ENCODE measurements around the gene TPK1. TPM values are rescaled to one million over a fixed set of nuclear protein-coding genes. Genes with fewer than 3 reads are reported as not detected.
"Not testable (repeated sequence)": the region's sequence is repeated elsewhere in the genome, so short reads cannot be mapped to it uniquely, and the experiment has no call there.

Gene TPK1
- total RNA-seq, 1 donor from 2014 or later, result 0.77 TPM

DNA sequence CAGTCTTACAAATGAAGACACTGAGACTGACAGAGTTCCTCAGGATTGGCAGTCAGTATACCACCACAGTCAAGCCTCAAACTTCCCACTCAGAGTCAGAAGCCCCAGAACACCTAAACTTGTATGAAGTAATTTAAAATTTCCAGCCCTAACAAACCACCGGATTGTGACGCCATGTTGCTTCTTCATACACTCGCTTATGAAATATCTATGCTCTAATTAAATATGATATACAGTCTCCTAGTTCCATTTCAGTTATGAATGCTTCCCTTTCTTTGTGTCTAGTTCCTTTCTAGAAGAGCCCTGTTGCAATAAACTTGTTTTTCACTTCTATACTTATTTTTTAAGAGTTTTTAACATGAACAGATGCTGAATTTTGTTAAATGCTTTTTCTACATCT lies 260.4 kb downstream of the TPK1 start:
- TF ChIP-seq, protein P1, sequence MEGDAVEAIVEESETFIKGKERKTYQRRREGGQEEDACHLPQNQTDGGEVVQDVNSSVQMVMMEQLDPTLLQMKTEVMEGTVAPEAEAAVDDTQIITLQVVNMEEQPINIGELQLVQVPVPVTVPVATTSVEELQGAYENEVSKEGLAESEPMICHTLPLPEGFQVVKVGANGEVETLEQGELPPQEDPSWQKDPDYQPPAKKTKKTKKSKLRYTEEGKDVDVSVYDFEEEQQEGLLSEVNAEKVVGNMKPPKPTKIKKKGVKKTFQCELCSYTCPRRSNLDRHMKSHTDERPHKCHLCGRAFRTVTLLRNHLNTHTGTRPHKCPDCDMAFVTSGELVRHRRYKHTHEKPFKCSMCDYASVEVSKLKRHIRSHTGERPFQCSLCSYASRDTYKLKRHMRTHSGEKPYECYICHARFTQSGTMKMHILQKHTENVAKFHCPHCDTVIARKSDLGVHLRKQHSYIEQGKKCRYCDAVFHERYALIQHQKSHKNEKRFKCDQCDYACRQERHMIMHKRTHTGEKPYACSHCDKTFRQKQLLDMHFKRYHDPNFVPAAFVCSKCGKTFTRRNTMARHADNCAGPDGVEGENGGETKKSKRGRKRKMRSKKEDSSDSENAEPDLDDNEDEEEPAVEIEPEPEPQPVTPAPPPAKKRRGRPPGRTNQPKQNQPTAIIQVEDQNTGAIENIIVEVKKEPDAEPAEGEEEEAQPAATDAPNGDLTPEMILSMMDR (IDR thresholded peaks at IDR 0.05; ENCODE audit: unreplicated experiment), result no peak
- H3K9me3 Mint-ChIP-seq (ENCODE audit: unreplicated experiment), result no peaks in the 10 kb centered on the region
- no peak overlapping the region for H3K4me3 Mint-ChIP-seq (ENCODE audit: unreplicated experiment)
- DNase-seq (ENCODE audit: low spot score), result no peak
- H3K4me1 Mint-ChIP-seq (ENCODE audit: unreplicated experiment), result no peaks in the 10 kb centered on the region
- no peaks in the 10 kb centered on the region for H3K27me3 Mint-ChIP-seq (ENCODE audit: unreplicated experiment)
- no peaks in the 10 kb centered on the region for H3K36me3 Mint-ChIP-seq (ENCODE audit: low read depth, unreplicated experiment)
- no peak overlapping the region for H3K27ac Mint-ChIP-seq (ENCODE audit: unreplicated experiment)

DNA sequence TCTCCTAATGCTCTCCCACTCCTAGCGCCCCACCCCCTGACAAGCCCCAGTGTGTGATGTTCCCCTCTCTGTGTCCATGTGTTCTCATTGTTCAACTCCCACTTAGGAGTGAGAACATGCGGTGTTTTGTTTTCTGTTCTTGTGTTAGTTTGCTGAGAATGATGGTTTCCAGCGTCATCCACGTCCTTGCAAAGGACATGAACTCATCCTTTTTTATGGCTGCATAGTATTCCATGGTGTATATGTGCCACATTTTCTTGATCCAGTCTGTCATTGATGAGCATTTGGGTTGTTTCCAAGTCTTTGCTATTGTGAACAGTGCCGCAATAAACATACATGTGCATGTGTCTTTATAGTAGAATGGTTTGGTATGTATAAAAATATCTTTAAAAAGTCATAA lies 261.1 kb downstream of the TPK1 start:
- not testable (repeated sequence) for H3K4me1 Mint-ChIP-seq (ENCODE audit: unreplicated experiment); H3K27ac Mint-ChIP-seq (ENCODE audit: unreplicated experiment)

DNA sequence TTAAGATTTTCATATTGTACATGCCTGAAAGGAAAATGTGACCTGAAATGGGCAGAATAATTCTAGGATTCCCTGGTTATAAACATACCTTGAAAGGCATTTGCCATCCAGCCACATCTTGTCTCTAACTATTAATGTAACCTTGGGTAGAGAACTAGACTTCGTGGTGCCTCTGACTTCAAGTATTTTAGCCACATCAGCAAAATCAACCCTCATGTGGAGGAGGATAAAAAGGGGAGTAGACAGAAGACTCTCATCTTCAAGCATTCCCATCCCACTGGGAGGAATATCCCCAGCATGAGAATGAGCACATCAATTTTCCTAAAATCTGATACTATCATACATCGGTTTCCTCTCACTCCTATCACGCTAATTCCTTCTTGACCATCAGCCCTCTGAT lies 267.6 kb downstream of the TPK1 start:
- no peaks in the 10 kb centered on the region for H3K36me3 Mint-ChIP-seq (ENCODE audit: low read depth, unreplicated experiment)
- H3K4me3 Mint-ChIP-seq (ENCODE audit: unreplicated experiment), result no peak overlapping the region
- no peak for DNase-seq (ENCODE audit: low spot score)
- no peaks in the 10 kb centered on the region for H3K9me3 Mint-ChIP-seq (ENCODE audit: unreplicated experiment)
- H3K27ac Mint-ChIP-seq (ENCODE audit: unreplicated experiment), result no peak overlapping the region
- no peaks in the 10 kb centered on the region for H3K4me1 Mint-ChIP-seq (ENCODE audit: unreplicated experiment)
- TF ChIP-seq, protein P1 (IDR thresholded peaks at IDR 0.05; ENCODE audit: unreplicated experiment), result no peak
- no peaks in the 10 kb centered on the region for H3K27me3 Mint-ChIP-seq (ENCODE audit: unreplicated experiment)

More for the DNA sequence above, 261.1 kb downstream of the TPK1 start:
- H3K9me3 Mint-ChIP-seq (ENCODE audit: unreplicated experiment); H3K27me3 Mint-ChIP-seq (ENCODE audit: unreplicated experiment); H3K36me3 Mint-ChIP-seq (ENCODE audit: low read depth, unreplicated experiment); H3K4me3 Mint-ChIP-seq (ENCODE audit: unreplicated experiment); DNase-seq (ENCODE audit: low spot score): not testable (repeated sequence)

DNA sequence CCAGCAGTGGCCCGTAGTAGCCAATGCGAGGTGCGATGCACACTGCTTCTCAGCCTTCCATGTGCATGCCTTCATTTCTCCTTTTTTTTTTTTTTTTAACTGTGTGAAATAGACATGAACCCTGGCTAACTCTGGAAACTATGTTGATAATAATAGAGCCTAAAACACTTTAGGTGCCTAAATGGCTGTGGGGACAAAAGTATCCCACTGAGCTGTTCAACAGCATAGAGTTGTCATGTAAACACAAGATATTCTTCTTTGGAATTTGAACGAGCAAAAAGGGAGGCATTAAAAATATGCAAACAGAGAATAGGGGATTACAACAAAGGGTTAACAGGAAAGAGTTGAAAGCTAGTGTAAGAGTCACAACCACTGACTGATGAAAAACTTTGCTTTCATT lies 270.3 kb downstream of the TPK1 start:
- no peak overlapping the region for H3K4me3 Mint-ChIP-seq (ENCODE audit: unreplicated experiment)
- no peaks in the 10 kb centered on the region for H3K9me3 Mint-ChIP-seq (ENCODE audit: unreplicated experiment)
- TF ChIP-seq, protein P1 (IDR thresholded peaks at IDR 0.05; ENCODE audit: unreplicated experiment), result no peak
- H3K27ac Mint-ChIP-seq (ENCODE audit: unreplicated experiment), result no peak overlapping the region
- no peaks in the 10 kb centered on the region for H3K27me3 Mint-ChIP-seq (ENCODE audit: unreplicated experiment)
- no peak for DNase-seq (ENCODE audit: low spot score)
- no peaks in the 10 kb centered on the region for H3K36me3 Mint-ChIP-seq (ENCODE audit: low read depth, unreplicated experiment)
- H3K4me1 Mint-ChIP-seq (ENCODE audit: unreplicated experiment), result no peaks in the 10 kb centered on the region

DNA sequence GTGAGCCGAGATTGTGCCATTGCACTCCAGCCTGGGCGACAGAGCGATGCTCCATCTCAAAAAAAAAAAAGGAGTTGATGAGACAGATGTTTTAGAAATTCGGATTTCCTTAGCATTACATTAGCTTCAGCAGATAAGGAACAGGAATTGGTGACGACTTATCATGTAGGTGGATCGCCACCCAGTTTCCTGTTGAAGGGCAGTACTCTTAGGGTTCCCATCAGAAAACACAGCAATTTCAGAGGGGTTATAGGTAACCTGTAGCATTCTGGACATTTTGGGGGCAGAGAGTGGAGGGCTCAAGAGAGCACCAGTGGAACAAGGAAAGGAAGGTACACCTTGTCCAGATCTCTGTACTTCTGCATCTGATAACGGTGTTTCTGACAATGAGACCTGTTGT lies 286.0 kb downstream of the TPK1 start:
- H3K9me3 Mint-ChIP-seq (ENCODE audit: unreplicated experiment), result no peaks in the 10 kb centered on the region

More for the DNA sequence above, 286.0 kb downstream of the TPK1 start:
- no peaks in the 10 kb centered on the region for H3K27me3 Mint-ChIP-seq (ENCODE audit: unreplicated experiment)
- no peaks in the 10 kb centered on the region for H3K36me3 Mint-ChIP-seq (ENCODE audit: low read depth, unreplicated experiment)
- DNase-seq (ENCODE audit: low spot score), result no peak
- TF ChIP-seq, protein P1 (IDR thresholded peaks at IDR 0.05; ENCODE audit: unreplicated experiment), result no peak
- peaks cover 7% of the 10 kb centered on the region for H3K4me1 Mint-ChIP-seq (ENCODE audit: unreplicated experiment)
- no peak overlapping the region for H3K27ac Mint-ChIP-seq (ENCODE audit: unreplicated experiment)
- no peak overlapping the region for H3K4me3 Mint-ChIP-seq (ENCODE audit: unreplicated experiment)
